T-helper 2 cell treated with Interferon-gamma antibody and Interleukin-4, amounts not matched to agents 5 μg/mL and 100 μg/mL, for 36 hours (primary cell): ENCODE data around the gene SMIM20.

Source experiments
- DNase-seq: peaks from one replicate; pipeline ENCODE4 v3.0.0; 2021; ENCODE audit warnings: low spot score
- H3K27ac Mint-ChIP-seq: one replicate; pipeline ENCODE4 v1.8.0; 2021; ENCODE audit warnings: mild to moderate bottlenecking, mixed read lengths
- H3K27me3 Mint-ChIP-seq: one replicate; pipeline ENCODE4 v1.8.0; 2021; ENCODE audit warnings: low read depth, mixed read lengths
- H3K36me3 Mint-ChIP-seq: one replicate; pipeline ENCODE4 v1.8.0; 2021; ENCODE audit warnings: low read depth, mixed read lengths
- H3K4me1 Mint-ChIP-seq: one replicate; pipeline ENCODE4 v1.8.0; 2021; ENCODE audit warnings: low read depth, mixed read lengths
- H3K4me3 Mint-ChIP-seq: one replicate; pipeline ENCODE4 v1.8.0; 2022; ENCODE audit warnings: mild to moderate bottlenecking, moderate library complexity, mixed read lengths
- H3K9me3 Mint-ChIP-seq: one replicate; pipeline ENCODE4 v1.8.0; 2021; ENCODE audit warnings: mixed read lengths

The SMIM20 gene

GRCh38 chr4:25969374-25970155 lies 55.5 kb downstream of the SMIM20 start:
- Mint-ChIP-seq H3K27ac (no peak overlapping the region), H3K4me3 (no peak overlapping the region), H3K36me3 (no peaks in the 10 kb centered on the region), H3K4me1 (peaks cover 3% of the 10 kb centered on the region), H3K27me3 (peaks cover 2% of the 10 kb centered on the region), H3K9me3 (no peaks in the 10 kb centered on the region)
- DNase-seq, result no peak

- Mint-ChIP-seq H3K27ac (no peak overlapping the region), H3K36me3 (no peaks in the 10 kb centered on the region), H3K27me3 (peaks cover 2% of the 10 kb centered on the region), H3K9me3 (no peaks in the 10 kb centered on the region), H3K4me1 (peaks cover 3% of the 10 kb centered on the region), H3K4me3 (no peak overlapping the region)
- DNase-seq, result no peak
These were observed 56.2 kb downstream of the SMIM20 start for GRCh38 chr4:25970226-25970675.

GRCh38 chr4:25970691-25971432 lies 56.8 kb downstream of the SMIM20 start:
- Mint-ChIP-seq H3K27ac (no peak overlapping the region), H3K27me3 (peaks cover 2% of the 10 kb centered on the region), H3K36me3 (no peaks in the 10 kb centered on the region), H3K4me1 (peaks cover 3% of the 10 kb centered on the region), H3K4me3 (no peak overlapping the region), H3K9me3 (no peaks in the 10 kb centered on the region)
- no peak for DNase-seq

- H3K27me3 Mint-ChIP-seq, result peaks cover 2% of the 10 kb centered on the region
- H3K9me3 Mint-ChIP-seq, result no peaks in the 10 kb centered on the region
- H3K27ac Mint-ChIP-seq, result no peak overlapping the region
- peaks cover 3% of the 10 kb centered on the region for H3K4me1 Mint-ChIP-seq
- DNase-seq, result no peak
- H3K4me3 Mint-ChIP-seq, result no peak overlapping the region
- no peaks in the 10 kb centered on the region for H3K36me3 Mint-ChIP-seq
These were observed 58.3 kb downstream of the SMIM20 start for GRCh38 chr4:25972366-25972765.

GRCh38 chr4:25972984-25973745 lies 59.1 kb downstream of the SMIM20 start:
- H3K27ac Mint-ChIP-seq, result no peak overlapping the region
- H3K9me3 Mint-ChIP-seq, result no peaks in the 10 kb centered on the region
- no peak overlapping the region for H3K4me3 Mint-ChIP-seq
- H3K27me3 Mint-ChIP-seq, result peaks cover 2% of the 10 kb centered on the region
- no peak for DNase-seq
- H3K36me3 Mint-ChIP-seq, result no peaks in the 10 kb centered on the region
- peaks cover 3% of the 10 kb centered on the region for H3K4me1 Mint-ChIP-seq

GRCh38 chr4:25976780-25977179 lies 62.8 kb downstream of the SMIM20 start:
- Mint-ChIP-seq H3K27me3 (no peaks in the 10 kb centered on the region), H3K4me1 (no peaks in the 10 kb centered on the region), H3K36me3 (no peaks in the 10 kb centered on the region), H3K27ac (no peak overlapping the region), H3K9me3 (no peaks in the 10 kb centered on the region), H3K4me3 (no peak overlapping the region)
- DNase-seq, result no peak

GRCh38 chr4:25977397-25978170 lies 63.6 kb downstream of the SMIM20 start:
- DNase-seq, result no peak
- H3K27me3 Mint-ChIP-seq, result no peaks in the 10 kb centered on the region
- H3K36me3 Mint-ChIP-seq, result no peaks in the 10 kb centered on the region
- no peaks in the 10 kb centered on the region for H3K4me1 Mint-ChIP-seq
- H3K4me3 Mint-ChIP-seq, result no peak overlapping the region
- H3K9me3 Mint-ChIP-seq, result no peaks in the 10 kb centered on the region
- H3K27ac Mint-ChIP-seq, result no peak overlapping the region

- Mint-ChIP-seq H3K4me3 (no peak overlapping the region), H3K36me3 (no peaks in the 10 kb centered on the region), H3K27ac (no peak overlapping the region), H3K9me3 (no peaks in the 10 kb centered on the region), H3K4me1 (no peaks in the 10 kb centered on the region), H3K27me3 (no peaks in the 10 kb centered on the region)
- no peak for DNase-seq
These were observed 64.3 kb downstream of the SMIM20 start for GRCh38 chr4:25978327-25978726.
